NCI-H146 treated with DMSO at 0.1 percent for 48 hours (cell line): ENCODE results near the gene UVRAG.

Experiments used
- DNase-seq: peaks from one replicate; lab custom pipeline; 2025; ENCODE audit not compliant: unreplicated experiment; lab: John Stamatoyannopoulos, UW

The UVRAG gene

DNA sequence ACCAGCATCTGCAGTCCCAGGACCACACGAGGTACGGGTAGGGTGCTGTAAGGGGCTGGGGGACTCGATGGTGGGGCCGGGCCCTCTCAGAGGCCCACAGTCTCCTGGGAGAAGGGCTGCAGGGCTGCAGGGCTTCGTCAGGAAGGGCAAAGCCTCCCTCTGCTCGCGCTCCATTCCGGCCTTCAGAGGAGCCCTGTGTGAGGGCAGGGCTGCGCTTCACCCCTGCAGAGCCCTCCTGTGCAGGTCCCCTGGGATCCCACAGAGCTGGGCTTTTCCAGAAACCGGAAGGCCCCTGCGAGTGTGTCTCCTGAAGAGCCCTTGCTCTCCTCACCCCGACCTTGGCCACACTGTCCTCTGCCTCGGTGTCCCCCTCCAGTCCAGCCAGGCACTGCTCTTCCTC is 364.1 kb downstream of the UVRAG start:
- DNase-seq, result no peak

GRCh38 chr11:76181371-76181770 is 366.4 kb downstream of the UVRAG start:
- no peak for DNase-seq

- peak; percentile 27 for DNase-seq
Measured at GRCh38 chr11:76184551-76184993, 369.6 kb downstream of the UVRAG start.

- no peak for DNase-seq
Measured at GRCh38 chr11:76185511-76185910, 370.5 kb downstream of the UVRAG start.

- DNase-seq, result no peak
Measured at GRCh38 chr11:76185931-76186401, 371.0 kb downstream of the UVRAG start.

GRCh38 chr11:76186776-76187279 is 371.8 kb downstream of the UVRAG start:
- no peak for DNase-seq

DNA sequence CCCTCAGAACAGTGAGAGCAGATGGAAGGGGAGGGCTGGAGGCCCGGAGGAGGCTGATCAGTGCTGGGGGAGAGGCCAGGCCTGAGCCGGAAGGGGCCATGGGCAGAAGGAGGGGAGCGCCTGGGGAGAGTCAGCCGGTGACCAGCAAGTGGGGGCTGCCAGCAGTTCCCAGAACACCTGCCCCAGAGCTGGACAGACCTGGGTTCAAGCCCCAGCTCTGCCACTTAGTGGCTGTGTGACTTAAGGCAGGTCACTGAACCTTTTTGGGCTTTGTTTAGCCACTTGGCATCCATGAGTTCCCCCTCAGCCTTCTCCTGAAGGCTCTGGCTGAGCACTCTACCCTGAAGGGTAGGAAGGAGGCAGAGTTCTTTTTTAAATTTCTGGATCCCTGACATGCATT is 373.9 kb downstream of the UVRAG start:
- no peak for DNase-seq

DNA sequence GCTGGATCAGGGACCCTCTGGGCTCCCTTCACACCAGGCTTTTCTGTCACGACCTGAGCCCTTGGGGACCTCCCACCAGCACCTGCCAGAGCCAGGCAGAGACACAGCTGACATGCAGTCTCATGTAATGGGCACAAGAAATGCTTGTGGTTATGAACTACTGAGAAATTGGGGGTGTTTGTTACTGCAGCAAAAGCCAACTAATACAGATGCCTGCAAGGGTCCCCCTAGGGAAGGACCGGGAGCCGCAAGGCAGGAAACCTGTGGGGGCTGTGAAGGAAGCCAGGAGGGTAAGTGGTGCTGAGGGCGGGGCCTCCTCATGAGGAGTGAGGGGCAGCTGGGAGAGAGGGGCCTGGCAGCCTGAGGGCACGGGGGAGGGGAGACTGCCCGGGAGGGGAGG is 374.7 kb downstream of the UVRAG start:
- no peak for DNase-seq

- DNase-seq, result no peak
Measured at GRCh38 chr11:76190376-76190775, 375.4 kb downstream of the UVRAG start.
